ENCODE data around the gene GLIS1.

The GLIS1 gene

DNA sequence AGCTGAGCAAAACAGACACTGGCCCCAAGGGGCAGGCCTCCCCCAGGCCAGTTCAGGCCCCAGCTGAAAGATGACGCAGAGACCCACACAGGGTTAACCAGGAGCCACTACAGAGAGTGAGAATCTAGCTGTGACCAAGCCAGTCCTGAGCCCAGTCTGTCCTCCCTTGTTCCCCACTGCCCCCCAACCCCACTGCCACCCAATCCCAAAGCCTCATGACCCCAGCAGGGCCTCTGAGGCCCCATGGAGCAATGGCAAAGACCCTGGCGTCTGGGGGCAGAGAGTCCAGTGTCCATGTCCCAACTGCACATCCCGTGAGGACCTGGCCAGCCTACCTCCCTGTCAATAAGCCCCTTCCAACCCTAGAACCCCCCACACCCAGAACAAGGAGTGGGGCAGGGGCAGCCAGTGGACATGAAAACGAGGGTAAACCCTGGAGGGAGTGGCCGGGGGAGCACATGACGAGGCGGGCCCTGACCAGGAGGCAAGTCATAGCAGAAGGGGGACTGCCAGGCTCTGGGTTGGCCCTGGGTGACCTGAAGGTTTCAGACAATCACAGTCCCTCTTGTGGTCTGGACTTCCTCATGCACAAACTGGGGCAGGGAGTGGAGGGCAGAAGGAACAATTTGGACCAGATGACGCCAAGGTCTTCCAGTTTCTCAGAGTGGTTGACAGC lies 100.5 kb downstream of the GLIS1 start:
- DNase-seq (ENCODE audit: low read depth in 2 of 2), result no peak

DNA sequence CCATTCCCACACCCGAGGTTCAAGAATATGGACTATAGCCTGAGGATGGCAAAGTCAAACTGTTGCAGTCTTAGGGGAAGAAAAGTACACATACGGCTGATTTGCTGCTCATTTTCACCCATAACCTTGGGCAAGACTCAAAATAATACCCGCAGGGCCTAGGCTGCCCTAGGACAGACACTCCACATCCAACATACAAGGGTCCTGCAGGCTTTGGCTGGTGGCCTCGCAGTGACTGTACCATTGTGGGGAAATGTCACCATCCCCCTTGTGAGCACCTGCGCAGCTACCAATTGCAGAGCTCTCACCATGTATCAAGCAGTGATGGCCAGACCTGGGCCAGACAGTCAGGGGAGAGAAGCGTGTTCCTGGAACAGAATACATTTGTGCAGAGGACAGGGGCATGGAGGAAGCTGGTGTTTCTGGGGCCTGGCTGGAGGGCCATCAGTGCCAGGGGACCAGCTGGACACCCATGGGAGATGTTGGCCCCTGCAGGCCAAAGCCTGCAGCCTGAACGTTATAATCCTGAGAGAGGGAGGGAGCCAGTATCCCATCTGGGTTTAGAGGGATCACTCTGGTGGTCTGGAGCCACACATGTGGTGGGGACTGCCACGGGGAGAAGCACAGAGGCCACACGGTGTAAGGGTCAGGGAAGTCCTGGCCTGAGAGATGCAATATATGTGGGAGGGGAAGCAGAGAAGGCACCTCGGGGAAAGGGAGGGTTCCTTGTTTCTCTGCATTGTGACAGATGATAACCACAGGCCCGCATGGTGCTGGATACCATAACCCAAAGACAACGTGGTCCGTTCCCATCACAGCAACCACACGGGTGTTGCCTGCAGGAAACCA lies 101.2 kb downstream of the GLIS1 start:
- DNase-seq (ENCODE audit: low read depth in 2 of 2), result no peak

DNA sequence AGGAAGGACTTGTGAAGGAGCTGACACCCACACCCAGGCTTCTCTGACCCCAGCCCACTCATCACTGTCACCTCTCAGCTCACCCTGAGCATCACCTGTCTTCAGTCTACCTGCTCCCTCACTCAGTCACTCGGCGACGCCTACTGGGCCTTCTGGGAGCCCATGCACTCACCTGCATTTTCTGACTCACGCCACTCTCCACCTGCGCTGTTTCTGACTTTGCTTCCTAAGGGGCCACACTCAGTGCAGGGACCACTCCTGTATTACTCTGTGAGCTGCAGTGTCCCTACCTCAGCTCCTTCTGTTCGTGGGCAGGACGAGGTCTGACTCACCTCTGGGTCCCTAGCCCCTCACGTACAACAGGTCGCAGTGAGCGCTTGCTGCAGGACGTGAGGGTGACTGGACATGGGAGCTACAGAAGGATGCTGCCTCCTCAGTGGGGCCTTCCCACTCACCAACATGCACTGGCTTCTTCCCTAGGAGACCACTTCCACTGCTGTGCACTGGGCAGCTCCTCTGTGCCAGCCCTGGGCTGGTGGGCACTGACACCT lies 102.3 kb downstream of the GLIS1 start:
- no peak for DNase-seq (ENCODE audit: low read depth in 2 of 2)

DNA sequence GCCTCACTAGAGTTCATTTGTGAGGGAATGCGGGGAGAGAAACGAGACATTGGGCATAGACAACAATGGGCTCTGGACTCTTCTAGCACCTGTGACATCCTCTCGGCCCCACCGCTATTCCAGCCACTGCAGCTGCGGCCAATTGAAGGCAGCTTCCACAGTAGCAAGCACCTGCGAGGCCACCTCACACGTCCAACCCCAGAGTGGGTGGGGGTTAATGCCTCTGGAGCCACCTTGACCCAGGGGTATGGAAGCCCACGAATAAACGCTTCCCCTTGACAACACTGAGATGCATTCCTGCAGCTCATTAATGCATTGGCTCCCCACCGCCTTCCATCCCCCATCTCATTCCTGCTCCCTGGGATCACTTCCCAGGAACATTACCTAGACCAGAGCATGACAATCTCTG lies 104.4 kb downstream of the GLIS1 start:
- DNase-seq (ENCODE audit: low read depth in 2 of 2), result no peak

DNA sequence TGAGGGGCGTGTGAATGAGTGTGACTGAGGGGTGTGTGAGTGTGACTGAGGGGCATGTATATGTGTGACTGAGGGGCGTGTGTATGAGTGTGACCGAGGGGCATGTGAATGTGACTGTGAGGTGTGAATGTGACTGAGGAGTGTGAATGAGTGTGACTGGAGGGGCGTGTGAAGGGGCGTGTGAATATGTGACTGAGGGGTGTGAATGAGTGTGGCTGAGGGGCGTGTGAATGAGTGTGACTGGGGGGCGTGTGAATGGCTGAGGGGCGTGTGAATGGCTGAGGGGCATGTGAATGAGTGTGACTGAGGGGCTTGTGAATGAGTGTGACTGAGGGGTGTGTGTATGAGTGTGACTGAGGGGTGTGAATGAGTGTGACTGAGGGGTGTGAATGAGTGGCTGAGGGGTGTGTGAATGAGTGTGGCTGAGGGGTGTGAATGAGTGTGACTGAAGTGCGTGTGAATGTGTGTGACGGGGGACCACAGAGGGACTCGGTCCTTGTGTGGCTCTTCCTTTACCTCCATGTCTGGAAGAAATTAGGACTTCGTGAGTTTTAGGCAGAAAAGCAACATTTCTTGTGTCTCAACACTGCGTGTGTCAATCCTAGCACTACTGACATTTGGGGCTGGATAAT lies 105.8 kb downstream of the GLIS1 start:
- no peak for DNase-seq (ENCODE audit: low read depth in 2 of 2)

DNA sequence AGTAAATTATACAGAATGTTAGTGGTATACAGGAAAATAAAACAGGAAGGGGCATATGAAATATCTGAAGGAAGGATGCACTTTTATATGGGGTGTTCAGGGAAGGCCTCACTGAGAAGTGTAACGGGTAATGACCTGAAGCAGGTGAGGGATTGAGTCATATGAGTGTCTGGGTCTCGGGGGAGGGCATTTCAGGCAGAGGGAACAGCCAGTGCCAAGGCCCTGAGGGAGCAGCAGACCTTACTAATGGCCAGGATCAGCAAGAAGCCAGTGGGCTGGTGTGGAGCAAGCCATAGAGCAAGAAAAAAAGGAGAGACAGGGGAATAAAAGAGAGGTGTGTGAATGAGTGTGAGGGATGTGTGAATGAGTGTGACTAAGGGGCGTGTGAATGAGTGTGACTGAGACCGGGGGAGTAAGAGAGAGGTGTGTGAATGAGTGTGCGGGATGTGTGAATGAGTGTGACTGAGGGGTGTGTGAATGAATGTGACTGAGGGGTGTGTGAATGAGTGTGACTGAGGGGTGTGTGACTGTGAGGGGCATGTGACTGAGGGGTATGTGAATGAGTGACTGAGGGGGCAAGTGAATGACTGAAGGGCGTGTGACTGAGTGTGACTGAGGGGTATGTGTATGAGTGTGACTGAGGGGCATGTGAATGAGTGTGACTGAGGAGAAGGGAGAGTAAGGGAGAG lies 107.2 kb downstream of the GLIS1 start:
- DNase-seq (ENCODE audit: low read depth in 2 of 2), result no peak

DNA sequence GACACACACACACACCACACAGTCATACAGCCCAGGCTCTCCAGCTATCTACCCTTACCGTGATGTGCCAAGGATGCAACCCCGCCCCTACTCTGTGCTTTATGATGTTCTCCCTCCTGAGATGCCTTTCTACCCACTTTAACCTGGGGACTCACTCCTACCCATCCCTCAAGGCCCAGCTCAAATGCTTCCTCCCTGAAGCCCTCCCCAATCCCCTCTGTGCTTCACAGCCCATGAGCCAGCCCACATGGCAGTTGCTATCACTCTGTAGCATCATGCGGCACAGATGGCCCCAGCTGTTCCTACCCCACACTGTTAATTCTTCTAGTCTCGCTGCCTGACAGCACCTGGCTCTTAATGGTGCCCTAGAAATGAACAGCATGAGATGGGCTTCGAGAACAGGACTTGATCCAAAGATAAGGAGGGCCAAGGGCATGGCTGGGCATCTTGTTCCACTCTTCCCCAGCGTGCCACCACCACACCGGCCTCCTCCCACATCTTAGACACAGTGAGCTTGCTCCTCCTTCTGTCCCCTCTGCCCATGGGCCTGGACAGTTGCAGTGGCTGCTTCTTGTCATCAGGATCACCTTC lies 109.8 kb downstream of the GLIS1 start:
- no peak for DNase-seq (ENCODE audit: low read depth in 2 of 2)

DNA sequence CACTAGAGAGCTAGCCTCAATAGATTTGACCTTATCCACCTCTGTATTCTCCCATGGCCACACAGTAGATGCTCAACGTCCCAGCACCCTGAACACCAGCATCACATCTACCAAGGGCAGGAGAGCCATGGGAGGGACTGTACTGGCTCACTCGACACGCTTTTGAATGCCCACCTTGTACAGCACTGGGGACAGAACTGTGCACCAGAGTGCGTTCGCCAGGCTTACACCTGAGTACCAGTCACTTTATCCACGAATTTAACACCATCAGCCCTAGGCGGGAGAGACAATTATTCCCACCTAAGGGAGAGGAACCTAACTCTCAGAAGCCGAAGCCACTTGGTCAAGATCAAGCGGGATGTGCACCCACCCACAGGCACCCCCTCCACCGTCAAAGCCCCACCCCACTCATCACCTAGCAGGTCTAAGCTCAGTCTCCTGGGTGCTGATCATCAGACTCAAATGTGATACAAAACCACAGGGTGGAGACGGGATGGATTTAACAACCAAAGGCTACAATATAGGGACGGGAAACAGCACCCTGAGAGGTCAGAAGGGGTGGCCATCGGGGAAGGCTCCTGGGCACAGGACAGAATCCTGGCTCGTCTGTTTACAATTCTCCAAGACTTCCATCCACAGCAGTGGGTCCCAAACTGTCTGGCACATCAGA lies 110.5 kb downstream of the GLIS1 start:
- DNase-seq (ENCODE audit: low read depth in 2 of 2), result no peak

DNA sequence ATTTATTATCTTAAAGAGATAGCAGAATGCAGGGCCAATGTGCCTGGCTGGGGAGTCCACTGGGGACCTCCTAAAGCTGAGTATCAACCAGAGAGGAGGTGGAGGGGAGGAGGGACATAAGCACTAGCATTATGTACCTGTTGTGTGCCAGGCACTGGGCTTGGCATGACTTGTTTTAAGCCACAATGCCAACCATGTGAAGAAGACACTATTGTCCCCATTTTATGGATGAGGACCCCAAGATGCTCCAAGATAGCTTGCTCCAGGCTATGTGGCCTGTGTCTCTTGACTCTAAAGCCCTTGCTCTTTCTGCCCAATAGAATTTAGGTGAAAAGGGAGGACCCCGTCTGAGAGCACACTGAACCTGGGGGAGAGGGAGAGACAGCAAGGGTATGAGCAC lies 111.3 kb downstream of the GLIS1 start:
- DNase-seq (ENCODE audit: low read depth in 2 of 2), result no peak

DNA sequence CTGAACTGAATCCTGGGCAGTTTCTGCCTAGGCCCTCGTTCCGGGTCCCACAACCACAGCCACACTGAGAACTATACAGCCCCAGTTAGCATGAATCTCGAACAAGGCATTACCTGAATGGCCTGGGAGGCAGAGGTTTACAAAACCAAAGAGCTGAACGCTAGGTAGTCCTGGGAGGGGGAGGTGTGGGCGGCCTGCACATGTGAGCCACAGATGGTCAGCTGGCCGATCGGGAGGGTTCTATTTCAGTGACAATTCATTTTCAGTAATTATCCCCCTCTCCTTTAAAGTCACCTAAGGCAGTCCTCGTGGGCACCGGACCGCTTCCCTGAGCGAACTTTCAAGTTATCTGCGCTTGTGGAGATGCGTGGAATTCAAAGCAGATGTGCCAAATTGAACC lies 111.9 kb downstream of the GLIS1 start:
- no peak for DNase-seq (ENCODE audit: low read depth in 2 of 2)

DNA sequence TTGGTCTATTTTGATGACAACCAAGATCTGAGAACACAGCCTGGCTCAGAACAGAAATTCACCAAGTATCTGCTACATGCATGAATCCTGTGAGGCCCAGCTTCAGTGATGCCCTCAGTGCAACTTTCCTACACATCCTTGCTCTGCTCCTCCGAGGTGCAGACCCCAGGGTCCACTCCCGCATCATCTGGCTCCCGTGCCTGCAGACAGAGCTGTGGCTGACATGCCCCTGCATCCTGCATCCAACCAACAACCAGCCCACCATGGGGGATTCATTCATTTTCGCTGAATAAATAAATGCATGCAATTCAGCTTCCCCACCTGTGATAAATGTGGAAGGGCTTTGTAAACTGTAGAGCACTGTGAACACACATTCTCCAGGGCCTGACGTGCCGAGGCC lies 112.3 kb downstream of the GLIS1 start:
- no peak for DNase-seq (ENCODE audit: low read depth in 2 of 2)

DNA sequence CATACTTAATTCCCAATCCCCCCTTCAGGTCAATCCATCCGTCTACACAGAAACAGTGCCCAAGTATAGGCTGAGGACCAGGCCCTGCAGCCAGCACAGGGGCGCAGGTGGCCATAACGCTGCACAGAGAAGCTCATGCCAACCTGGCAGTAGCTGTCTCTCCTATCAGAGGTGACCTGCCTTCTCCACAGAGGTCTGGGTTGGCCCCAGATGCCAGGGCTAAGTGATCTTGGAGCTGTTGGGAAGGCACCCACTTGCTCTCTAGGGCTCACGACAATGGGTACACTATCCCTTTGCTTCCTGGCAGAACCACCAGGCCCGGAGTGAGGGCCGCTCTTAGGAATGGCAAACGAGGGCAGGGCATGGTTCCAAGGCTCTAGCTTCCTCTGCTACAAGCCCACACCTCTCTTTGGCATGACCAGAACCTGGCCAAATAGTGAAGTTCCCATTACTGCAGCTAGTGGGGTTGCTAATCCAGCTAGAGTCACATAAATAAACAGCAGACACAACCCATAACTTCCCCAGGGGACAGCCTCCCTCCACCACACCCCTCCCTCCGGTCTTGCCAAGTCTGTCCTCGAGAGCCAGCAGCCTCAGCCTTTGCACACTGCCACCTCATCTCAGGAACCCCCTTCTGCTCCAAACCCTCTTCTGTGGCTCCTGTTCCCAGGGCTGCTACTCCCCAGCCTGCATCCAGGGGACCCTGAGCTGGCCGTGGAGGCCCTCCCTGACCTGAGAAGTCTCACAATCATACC lies 113.0 kb downstream of the GLIS1 start:
- DNase-seq (ENCODE audit: low read depth in 2 of 2), result no peak

DNA sequence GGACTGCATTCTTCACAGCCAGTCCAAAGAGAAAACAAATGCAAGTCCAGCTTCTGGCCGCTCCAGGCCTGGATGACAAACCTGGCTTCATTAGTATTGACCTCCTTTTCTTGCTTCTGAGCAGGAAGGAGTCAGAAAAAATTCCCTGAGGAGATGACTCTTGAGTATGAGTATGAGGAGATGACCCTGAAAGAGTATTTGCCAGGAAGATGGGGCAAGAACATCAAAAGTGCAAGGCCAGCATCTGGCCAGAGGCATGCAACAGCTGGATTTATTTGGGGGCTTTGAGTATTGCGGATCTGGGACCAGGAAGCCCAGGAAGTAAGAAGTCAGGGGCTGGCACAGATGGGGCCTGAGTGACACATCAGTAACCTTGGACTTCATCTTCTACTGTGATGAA lies 113.9 kb downstream of the GLIS1 start:
- DNase-seq (ENCODE audit: low read depth in 2 of 2), result peak; percentile 15 to 17

DNA sequence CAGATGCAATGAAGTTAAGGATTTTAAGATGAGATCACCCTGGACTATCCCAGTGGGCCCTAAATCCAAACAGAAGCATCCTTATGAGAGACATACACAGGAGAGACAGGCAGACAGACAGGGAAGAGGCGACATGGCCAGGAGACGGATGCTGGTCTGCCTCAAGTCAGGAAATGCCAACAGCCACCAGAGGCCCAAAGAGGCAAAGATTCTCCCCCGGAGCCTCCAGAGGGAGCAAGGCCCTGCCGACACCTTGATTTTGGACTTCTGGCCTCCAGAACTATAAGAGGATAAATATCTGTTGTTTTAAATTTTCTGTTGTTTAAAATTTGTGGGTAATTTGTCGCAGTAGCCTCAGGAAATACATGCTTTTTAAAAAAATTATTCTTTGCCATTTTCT lies 116.4 kb downstream of the GLIS1 start:
- DNase-seq (ENCODE audit: low read depth in 2 of 2), result no peak

DNA sequence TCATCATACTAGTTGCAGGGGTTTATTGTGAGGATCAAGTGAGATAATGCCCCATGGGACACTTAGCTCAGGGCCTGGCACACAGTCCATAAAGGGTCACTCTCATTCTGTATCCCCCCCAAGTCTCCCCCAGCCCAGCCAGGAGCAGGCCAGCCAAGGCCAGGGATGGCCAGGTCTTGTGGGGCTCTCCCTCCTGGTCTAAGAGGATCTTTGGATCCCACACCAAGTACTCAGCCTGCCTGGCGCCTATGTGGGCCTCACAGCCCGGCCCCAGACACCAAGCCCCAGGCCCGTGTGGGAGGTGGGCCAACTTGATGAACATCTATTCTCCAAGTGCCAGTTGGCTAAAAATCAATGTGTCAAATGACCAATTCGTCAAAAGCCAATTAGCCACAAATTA lies 117.8 kb downstream of the GLIS1 start:
- DNase-seq (ENCODE audit: low read depth in 2 of 2), result no peak

DNA sequence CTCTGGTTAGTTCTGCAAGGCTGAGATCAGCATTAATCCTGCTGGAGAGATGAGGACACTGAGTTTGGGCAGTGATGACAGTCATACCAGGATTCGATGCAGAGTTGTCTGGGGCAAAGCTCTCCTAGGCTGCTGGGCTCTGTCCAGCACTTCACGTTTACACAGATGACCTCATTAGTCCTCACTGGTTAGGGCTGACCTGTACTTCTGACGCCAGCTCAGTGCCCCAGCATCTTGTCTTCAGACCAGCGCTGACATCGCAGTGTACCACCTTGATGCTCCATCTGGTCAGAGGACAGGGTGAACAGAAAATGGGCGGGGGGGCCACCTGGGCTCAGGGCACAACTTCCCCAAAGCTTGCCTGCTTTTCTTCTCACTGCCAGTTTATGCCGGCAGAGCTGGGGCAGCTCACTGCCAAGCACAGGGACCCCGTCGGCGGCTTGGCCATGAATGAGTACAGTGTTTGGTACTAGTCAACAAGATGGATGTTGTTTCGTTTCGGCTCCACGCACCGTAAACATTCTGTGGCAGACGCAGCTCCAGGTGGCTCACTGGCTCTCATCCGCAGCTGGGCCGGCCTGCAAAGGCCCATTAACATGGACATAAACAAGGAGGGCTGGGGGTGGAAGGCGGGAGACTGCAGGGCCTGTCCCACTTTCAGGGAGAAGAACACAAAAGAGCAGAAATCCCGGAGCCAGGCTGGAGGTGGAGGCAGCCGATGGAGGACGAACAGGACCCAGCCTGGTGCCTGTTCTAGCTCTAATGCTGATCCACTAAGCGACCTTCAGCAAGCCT lies 118.7 kb downstream of the GLIS1 start:
- DNase-seq (ENCODE audit: low read depth in 2 of 2), result no peak

DNA sequence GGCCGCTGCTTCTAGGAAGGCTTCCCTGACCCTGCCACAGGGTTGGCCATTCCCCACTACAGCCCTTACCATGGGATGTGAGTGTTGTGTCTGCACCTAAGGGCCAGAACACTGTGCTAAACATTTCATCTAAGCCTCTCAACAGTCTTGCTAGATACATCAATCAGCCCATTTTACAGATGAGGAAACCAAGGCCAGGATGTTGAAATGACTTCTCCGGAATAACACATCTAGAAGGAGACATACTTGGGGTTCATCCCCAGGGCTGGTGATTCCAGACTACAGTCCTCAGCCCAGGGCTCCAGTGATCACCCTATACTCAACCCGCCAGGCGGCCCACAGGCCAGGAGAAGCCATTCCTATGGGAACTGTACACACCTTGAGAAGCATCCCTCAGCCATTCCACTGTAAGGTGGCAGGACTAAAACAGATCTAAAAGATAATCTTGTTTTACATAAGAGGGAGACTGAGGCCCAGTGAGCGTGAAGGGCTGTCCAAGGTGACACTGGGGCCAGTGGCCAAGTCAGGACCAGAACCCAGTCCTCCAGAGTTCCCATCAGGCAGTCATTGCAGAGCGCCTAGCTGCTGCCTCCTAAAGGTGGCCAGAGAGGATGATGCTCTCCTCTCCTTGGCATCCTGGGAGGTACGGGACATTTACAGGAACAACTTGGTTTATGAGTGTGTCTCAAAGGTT lies 119.5 kb downstream of the GLIS1 start:
- no peak for DNase-seq (ENCODE audit: low read depth in 2 of 2)

DNA sequence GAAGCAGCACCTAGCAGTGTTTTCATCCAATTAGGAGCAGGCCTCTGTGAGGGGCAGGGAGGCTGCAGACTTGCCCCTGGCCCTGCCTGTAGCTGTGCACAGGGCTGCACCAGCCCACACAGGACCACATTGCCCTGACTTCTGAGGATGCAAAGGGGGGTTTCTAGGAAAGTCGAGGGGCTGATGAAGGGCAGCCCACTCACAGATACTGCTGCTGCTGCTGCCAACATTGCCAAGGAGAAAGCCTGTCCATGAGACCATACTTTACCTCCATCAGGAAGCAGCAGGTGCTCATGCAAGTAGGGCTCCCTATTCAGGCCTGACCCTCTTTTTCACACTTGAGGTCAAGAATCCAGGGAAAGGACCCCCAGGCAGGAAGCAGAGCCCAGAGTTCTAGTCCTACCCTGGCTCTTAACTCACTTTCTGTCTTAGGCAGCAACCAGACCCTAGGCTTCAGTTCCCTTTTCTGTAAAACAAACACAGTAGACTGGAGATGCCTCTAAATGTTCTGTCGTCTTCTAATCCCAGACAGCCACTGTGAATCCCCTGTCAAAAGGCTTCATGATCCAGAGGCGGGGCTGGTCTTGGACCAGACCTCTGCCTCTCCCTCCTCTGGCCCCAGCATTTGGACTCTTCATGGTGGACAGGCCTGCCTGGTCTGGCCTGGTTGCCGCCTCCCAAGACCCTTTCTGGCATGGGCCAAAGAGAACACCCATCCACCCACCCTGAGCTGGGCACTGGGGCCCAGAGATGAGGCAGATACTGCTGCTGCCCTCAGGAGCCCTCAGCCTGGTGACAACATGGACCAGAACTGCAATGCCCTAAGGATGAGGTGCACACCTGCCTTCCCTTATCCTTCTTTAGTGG lies 120.2 kb downstream of the GLIS1 start:
- no peak for DNase-seq (ENCODE audit: low read depth in 2 of 2)
